ENCODE measurements around the gene LCA5L.

The LCA5L gene

DNA sequence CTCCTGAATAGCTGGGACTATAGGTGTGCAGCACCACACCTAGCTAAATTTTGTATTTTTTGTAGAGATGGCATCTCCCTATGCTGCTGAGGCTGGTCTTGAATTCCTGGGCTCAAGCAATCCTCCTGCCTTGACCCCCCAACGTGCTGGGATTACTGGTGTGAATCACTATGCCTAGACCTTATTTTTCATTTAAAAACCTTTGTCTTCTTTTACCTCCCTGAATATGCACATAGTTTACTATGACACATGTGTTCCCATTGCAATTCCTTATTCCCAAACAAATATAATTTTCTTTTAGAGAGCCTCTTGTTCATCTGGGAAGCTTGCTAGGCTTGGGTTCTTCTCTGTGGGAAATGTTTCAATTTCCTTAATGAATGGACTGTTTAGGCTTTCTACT is 23.0 kb upstream of the LCA5L start:
- DNase-seq (ENCODE audit: insufficient read length), result no peak
- FAIRE-seq, result no peak
- no peak for TF ChIP-seq POLR2A (IDR thresholded peaks at IDR 0.05; ENCODE audit: low read depth, low read length)

DNA sequence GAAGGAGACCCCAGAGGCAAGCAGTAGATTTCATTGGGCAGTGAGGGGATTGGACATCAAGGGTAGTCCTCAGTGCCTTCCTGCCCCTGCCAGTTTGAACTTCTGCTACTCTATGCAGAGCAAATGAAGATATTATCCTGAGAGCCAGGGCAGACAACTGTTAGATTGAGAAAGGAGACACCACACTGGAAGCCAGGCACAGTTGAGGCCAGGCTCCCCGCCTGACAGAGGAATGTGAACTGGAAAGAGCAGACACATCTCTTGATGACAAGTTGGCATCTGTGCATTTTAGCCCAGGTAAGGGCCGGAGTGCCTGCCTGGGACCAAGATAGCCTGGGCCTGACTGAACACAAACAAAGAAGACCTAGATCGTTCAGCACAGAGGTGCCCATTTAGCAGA is 22.2 kb upstream of the LCA5L start:
- DNase-seq (ENCODE audit: insufficient read length) (no peak), FAIRE-seq (no peak)
- TF ChIP-seq POLR2AphosphoS5 (IDR thresholded peaks at IDR 0.05; ENCODE audit: low read depth, low read length) (no peak), POLR2A (IDR thresholded peaks at IDR 0.05; ENCODE audit: low read depth, low read length) (no peak), TAF1 (IDR thresholded peaks at IDR 0.05; ENCODE audit: borderline replicate concordance, low read depth, low read length) (no peak)

DNA sequence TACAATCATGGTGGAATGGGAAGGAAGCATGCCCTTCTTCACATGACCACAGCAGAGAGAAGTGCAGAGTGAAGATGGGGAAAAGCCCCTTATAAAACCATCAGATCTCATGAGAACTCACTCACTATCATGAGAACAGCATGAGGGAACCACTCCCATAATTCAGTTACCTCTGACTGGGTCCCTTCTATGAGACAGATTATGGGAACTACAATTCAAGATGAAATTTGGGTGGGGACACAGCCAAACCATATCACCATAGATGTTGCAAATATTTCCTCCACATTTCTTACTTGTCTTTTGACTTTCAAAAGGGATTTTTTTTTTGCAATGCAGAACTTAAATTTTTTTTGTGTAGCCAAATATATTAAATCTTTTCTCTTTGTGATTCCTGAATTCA is 21.0 kb upstream of the LCA5L start:
- TF ChIP-seq POLR2A (IDR thresholded peaks at IDR 0.05; ENCODE audit: low read depth, low read length), result no peak
- TF ChIP-seq POLR2AphosphoS5 (IDR thresholded peaks at IDR 0.05; ENCODE audit: low read depth, low read length), result no peak
- DNase-seq (ENCODE audit: insufficient read length), result no peak
- FAIRE-seq, result no peak

DNA sequence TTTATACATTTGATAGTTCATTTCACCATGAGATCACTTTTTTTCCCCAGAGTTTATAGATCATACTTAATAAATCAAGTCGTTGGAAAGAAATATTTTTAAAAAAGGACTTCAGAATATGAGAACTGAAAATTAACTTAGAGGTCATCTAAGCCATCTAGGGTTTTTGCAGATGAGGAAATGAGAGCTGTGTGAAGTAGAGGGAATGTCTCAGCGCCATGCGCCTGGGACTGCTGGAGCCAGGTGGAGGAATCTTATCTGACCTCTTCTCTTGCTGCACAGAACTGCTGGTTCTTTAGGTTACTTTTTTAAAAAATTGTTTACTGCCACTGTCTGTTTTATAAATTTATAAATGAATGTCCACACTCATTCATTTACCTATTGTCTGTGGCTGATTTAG is 17.7 kb upstream of the LCA5L start:
- FAIRE-seq (no peak), DNase-seq (ENCODE audit: insufficient read length) (no peak)
- TF ChIP-seq POLR2A (IDR thresholded peaks at IDR 0.05; ENCODE audit: low read depth, low read length), result no peak
- no peak for TF ChIP-seq TAF1 (IDR thresholded peaks at IDR 0.05; ENCODE audit: borderline replicate concordance, low read depth, low read length)
- no peak for TF ChIP-seq POLR2AphosphoS5 (IDR thresholded peaks at IDR 0.05; ENCODE audit: low read depth, low read length)

DNA sequence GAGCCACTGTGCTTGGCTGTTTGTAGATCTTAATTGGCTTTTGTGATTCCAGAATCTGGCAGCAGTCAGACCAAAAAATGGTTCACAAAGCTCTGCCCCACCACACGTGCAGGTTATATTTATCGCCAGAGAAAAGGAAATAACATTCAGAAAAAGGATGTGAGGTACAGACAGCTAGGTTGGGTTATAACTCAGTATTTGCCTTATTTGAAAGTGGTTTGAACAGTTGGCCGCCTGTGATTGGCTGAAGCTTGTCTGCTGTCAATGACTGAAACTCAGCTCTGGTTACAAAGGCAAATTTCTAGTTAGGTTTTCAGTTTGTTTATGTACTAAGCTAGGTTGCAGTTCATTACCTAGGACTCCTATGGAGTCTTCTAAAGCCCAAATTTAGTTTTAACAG is 15.8 kb upstream of the LCA5L start:
- FAIRE-seq (no peak), DNase-seq (ENCODE audit: insufficient read length) (no peak)
- no peak for TF ChIP-seq POLR2AphosphoS5 (IDR thresholded peaks at IDR 0.05; ENCODE audit: low read depth, low read length)
- TF ChIP-seq POLR2A (IDR thresholded peaks at IDR 0.05; ENCODE audit: low read depth, low read length), result no peak
- TF ChIP-seq TAF1 (IDR thresholded peaks at IDR 0.05; ENCODE audit: borderline replicate concordance, low read depth, low read length), result no peak

DNA sequence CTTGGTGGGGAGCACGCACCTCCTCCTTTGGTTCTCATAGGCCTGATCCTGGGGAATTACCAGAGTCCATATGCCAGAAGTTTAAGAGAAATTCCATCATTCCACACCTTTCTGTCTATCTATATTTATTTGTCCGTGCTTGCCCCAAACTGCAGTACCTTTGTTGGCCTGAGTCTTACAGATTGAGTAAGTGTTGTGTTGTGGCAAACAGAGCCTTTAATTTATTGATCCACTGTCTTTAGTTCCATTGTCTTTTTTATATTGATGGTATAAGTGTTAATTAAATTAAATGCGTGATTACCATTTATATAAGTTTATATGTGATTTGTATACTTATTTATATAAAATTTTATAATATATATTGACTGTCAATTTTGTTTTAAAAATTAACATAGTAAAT is 11.1 kb upstream of the LCA5L start:
- FAIRE-seq, result no peak

DNA sequence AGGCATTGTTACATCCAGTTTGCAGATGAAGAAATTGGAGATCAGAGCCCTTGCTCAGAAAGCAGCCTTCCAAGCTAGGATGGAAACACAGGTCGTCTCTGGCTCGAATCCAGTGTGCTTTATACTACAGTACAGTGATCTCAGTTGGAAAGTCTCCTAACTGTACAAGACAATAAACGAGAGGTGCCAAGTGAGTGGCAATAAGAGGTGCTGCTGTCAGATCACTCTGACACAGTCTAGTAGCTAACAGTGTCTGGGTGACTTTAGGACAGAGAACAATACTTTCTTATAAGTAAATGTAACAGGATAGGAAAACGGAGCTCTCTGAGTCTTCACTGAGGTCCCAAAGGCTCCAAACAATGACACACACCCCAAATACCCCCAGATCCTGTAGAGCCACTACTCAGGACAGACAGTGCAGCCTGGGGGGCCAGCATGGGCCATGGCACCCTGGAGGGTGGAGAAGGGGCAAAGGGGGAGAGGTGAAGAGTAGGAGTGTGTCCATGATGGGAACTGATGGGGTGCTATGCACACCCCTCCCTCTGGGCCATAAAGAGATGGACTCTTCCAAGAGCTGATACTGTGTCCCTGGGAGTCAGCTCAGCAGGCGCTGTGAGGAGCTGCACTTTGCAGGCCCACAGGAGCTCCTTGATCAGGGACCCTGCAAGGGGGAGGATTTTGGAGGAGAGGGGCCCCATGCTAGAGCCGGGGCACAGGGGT is 9.5 kb upstream of the LCA5L start:
- FAIRE-seq (no peak), DNase-seq (ENCODE audit: insufficient read length) (no peak)
- no peak for TF ChIP-seq POLR2A (IDR thresholded peaks at IDR 0.05; ENCODE audit: low read depth, low read length)
- TF ChIP-seq POLR2AphosphoS5 (IDR thresholded peaks at IDR 0.05; ENCODE audit: low read depth, low read length), result no peak
- TF ChIP-seq TAF1 (IDR thresholded peaks at IDR 0.05; ENCODE audit: borderline replicate concordance, low read depth, low read length), result no peak

More for the DNA sequence above, 11.1 kb upstream of the LCA5L start:
- DNase-seq (ENCODE audit: insufficient read length), result no peak
- no peak for TF ChIP-seq POLR2A (IDR thresholded peaks at IDR 0.05; ENCODE audit: low read depth, low read length)
- TF ChIP-seq TAF1 (IDR thresholded peaks at IDR 0.05; ENCODE audit: borderline replicate concordance, low read depth, low read length), result no peak
- TF ChIP-seq POLR2AphosphoS5 (IDR thresholded peaks at IDR 0.05; ENCODE audit: low read depth, low read length), result no peak

DNA sequence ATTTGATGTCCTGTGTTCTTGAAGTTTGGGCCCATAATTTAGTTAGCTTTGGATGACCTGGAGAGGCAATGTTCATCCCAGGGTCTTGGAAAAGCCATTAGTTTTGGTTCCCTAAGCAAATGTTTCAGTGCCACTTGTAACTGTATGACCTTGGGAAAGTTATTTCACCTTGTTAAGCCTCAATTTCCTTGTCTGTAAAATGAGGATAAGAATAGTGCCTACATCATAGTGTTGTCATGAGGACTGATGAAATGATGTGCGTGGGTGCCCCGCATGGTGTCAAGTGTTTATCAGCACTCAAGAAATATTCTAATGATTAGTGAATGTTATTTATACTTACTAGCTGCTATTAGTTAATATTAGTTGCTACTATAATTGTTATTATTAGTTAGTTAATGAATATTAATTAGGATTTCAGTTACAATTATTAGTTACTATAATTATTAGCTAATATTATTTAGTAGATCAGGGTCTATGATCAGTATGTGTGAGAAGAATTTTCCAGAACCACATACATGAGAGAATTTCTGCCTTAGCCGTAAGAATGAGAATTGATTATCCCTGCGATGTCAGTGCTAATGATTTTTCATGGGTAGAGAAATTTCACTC is 8.1 kb upstream of the LCA5L start:
- DNase-seq (ENCODE audit: insufficient read length) (no peak), FAIRE-seq (no peak)
- TF ChIP-seq POLR2AphosphoS5 (IDR thresholded peaks at IDR 0.05; ENCODE audit: low read depth, low read length), result no peak
- TF ChIP-seq POLR2A (IDR thresholded peaks at IDR 0.05; ENCODE audit: low read depth, low read length), result no peak
- TF ChIP-seq TAF1 (IDR thresholded peaks at IDR 0.05; ENCODE audit: borderline replicate concordance, low read depth, low read length), result no peak

DNA sequence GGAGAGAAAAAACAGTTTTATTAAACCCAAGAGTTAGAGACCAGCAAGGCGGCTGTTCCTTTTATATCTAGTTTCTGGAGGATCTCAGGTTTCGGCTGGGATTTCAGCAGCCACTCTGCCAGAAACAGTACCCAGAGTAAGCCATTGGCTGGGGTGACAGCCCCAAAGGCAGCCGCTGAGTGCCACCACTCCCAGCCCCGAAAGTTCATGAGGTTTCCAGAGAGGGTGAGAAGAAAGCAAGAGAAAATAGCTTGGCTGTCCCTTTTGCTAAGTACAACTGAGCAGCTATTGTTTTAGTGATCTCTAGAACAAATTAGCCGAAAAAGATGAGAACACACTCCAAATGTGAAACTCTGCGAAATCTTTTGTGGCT is 7.4 kb upstream of the LCA5L start:
- no peak for DNase-seq (ENCODE audit: insufficient read length)
- no peak for FAIRE-seq
- no peak for TF ChIP-seq POLR2A (IDR thresholded peaks at IDR 0.05; ENCODE audit: low read depth, low read length)
- no peak for TF ChIP-seq POLR2AphosphoS5 (IDR thresholded peaks at IDR 0.05; ENCODE audit: low read depth, low read length)
- no peak for TF ChIP-seq TAF1 (IDR thresholded peaks at IDR 0.05; ENCODE audit: borderline replicate concordance, low read depth, low read length)

DNA sequence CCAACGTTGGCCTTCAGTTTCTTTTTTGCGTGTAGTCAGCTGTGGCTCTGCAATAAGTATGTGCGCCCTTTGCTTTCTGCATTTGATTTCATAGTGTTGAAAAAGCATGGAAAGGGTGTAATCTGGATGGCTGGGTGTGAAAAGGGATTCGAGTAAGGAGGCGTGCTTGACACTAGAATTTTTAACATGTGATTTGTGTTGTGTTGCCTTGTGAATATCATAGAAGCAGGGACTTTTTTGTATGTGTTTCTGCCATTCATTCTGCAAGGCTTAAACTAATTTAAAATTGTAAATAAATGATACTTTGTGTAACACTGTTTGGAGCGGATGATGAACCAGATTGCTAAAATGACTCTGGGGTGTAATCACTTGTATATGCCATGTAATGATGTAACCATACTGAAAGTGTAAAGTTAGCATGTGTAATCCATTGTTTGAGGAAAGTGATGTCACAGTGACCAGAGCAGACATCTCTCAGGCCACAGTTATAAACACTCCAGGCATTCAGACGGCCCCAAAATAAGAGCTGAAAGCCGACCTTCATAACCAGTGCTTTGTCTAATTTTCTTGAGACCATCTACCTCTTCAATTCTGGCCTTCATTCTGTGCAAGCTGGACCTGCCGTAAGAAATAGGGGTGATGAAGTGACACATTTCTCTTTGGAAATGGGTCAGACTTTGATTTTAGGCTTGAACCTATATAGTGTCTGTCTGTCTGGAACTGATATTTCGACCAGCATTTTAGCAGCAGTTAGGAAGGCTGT is 6.8 kb upstream of the LCA5L start:
- DNase-seq (ENCODE audit: insufficient read length) (no peak), FAIRE-seq (no peak)
- no peak for TF ChIP-seq POLR2A (IDR thresholded peaks at IDR 0.05; ENCODE audit: low read depth, low read length)
- no peak for TF ChIP-seq POLR2AphosphoS5 (IDR thresholded peaks at IDR 0.05; ENCODE audit: low read depth, low read length)
- no peak for TF ChIP-seq TAF1 (IDR thresholded peaks at IDR 0.05; ENCODE audit: borderline replicate concordance, low read depth, low read length)

DNA sequence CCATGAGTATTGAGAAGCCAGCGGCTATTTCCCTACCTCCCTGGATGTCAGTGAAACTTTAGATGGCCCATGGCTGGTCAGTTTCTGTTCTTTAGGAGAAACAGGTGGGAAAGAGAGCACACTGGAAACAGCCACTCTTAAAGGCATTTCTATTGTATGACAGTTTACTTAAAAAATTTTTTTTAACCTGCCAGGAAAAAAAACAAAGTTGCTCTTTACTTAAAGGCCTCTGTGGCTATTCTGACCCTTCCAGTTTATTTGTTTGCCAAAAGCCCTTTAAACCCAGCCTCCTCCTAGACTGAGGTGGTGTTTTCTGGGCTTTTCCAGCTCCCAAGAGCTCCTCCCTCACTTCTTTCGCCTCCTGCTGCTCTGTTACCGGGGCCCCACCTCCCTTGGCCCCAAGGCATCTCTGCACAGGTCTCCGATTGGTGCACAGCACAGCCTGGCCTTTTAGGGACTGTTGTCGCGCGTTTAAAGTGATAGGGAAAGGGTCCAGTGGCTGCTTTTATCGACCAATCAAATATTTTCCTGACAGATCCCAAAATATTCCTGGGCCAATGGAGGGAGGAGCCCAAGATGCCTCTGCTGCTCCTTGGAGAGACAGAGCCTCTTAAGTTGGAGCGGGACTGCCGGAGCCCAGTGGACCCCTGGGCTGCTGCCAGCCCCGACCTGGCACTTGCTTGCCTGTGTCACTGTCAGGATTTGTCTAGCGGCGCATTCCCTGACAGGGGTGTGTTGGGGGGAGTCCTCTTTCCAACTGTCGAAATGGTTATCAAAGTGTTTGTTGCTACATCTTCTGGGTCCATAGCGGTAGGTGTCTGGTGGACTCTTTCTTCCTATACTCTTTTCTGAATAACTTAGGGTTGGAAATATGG is 6.0 kb upstream of the LCA5L start, which contains the start of gene SH3BGR:
SH3BGR (plus strand) TSS at position 639 of the 875 bp plus-strand sequence; CDS start at position 766, 127 bp downstream.
- TF ChIP-seq POLR2A (IDR thresholded peaks at IDR 0.05; ENCODE audit: low read depth, low read length) (no peak), POLR2AphosphoS5 (IDR thresholded peaks at IDR 0.05; ENCODE audit: low read depth, low read length) (no peak), TAF1 (IDR thresholded peaks at IDR 0.05; ENCODE audit: borderline replicate concordance, low read depth, low read length) (no peak)
- FAIRE-seq, result no peak
- DNase-seq (ENCODE audit: insufficient read length), result no peak
